Bronchus fibroblast of lung (primary cell): ENCODE data around the gene MYO1G. TPM values are rescaled to one million over a fixed set of nuclear protein-coding genes. Genes with fewer than 3 reads are reported as not detected.

ENCODE experiments used
- total RNA-seq: library from RNA; depleted of rRNA; stranded (reverse); fragments of >200 nt; gene quantifications from 2 replicates; pipeline ENCODE4 v1.2.3, GENCODE V29; 2015

MYO1G gene
- under 0.01 TPM in 1 of 2 replicates, not detected in the other for total RNA-seq

GRCh38 chr7:44978511-44979366 is at the start of gene MYO1G:
TSS of gene MYO1G (minus strand) at chr7:44979015. CDS start at chr7:44978961, 54 bp downstream.

GRCh38 chr7:45000093-45001032 is 21.5 kb upstream of the MYO1G start, which contains the start of gene CCM2:
TSS of gene CCM2 (plus strand) at chr7:45000201. CDS start at chr7:45000334, 133 bp downstream.

Other genes with a start within 250 kb of the MYO1G start
- 16.0 and 21.3 TPM in 2 replicates for gene ZMIZ2, start 230.2 kb downstream of the MYO1G start, total RNA-seq
- gene PPIA, start 182.3 kb downstream of the MYO1G start, total RNA-seq, result 3,457 and 3,797 TPM in 2 replicates
- 260 TPM in 2 replicates for gene H2AZ2, start 130.9 kb downstream of the MYO1G start, total RNA-seq
- gene PURB, start 93.5 kb downstream of the MYO1G start, total RNA-seq, result 4.5 and 6.4 TPM in 2 replicates
- 62.0 and 62.9 TPM in 2 replicates for gene CCM2, start 21.2 kb upstream of the MYO1G start, total RNA-seq
- gene NACAD, start 110.0 kb upstream of the MYO1G start, total RNA-seq, result 3.6 and 4.2 TPM in 2 replicates
- 71.8 and 75.7 TPM in 2 replicates for gene TBRG4, start 132.7 kb upstream of the MYO1G start, total RNA-seq
- not detected in 2 replicates for gene RAMP3, start 178.8 kb upstream of the MYO1G start, total RNA-seq